Gastrocnemius medialis (tissue), 4 donors: ENCODE results near the gene ERBB2. TPM values are rescaled to one million over a fixed set of nuclear protein-coding genes. Genes with fewer than 3 reads are reported as not detected.

Experiments used
- ATAC-seq, 2 donors: fragments of 150-250 bp; one replicate each; pipeline ENCODE4 v1.9.1; 2016
- DNase-seq, 2 donors: peaks; one replicate each; pipeline ENCODE4 v3.0.0-alpha.2; 2019
- H3K27ac ChIP-seq, 4 donors: fragments of 200-600 bp; sonication (generic); 1 replicate in 1 of 4; 2 replicates in 3 of 4; pipeline ENCODE4 v1.5.1; 2016 to 2018; ENCODE audit warnings: mild to moderate bottlenecking in 2 of 4, moderate library complexity in 1 of 4
- H3K27me3 ChIP-seq, 3 donors: fragments of 200-600 bp; sonication (generic) in 2 of 3; 1 replicate in 1 of 3; 2 replicates in 2 of 3; pipeline versions ENCODE4 v1.5.1 to v1.6.0; 2016 to 2019; ENCODE audit warnings: mild to moderate bottlenecking in 1 of 3, moderate library complexity in 1 of 3
- H3K36me3 ChIP-seq, 2 donors: fragments of 200-600 bp; sonication (generic) in 1 of 2; one replicate each; pipeline ENCODE4 v1.5.1; 2017 to 2018
- H3K4me1 ChIP-seq, 2 donors: fragments of 200-600 bp; sonication (generic) in 1 of 2; one replicate each; pipeline ENCODE4 v1.5.1; 2016 to 2017; ENCODE audit warnings: mild to moderate bottlenecking in 2 of 2
- H3K4me3 ChIP-seq, 4 donors: fragments of 200-600 bp; sonication (generic) in 3 of 4; 1 replicate in 1 of 4; 2 replicates in 3 of 4; pipeline ENCODE4 v1.5.1; 2016 to 2019; ENCODE audit warnings: mild to moderate bottlenecking in 2 of 4
- H3K9me3 ChIP-seq, 3 donors: fragments of 200-600 bp; sonication (generic) in 2 of 3; 1 replicate in 1 of 3; 2 replicates in 2 of 3; pipeline ENCODE4 v1.5.1; 2016 to 2019
- POLR2A ChIP-seq, 2 donors: fragments of 450-650 bp; IDR thresholded peaks; one replicate each; pipeline ENCODE4 v1.6.1; 2017; ENCODE audit warnings: antibody characterized with exemption in 2 of 2, mild to moderate bottlenecking in 2 of 2, moderate library complexity in 2 of 2
- in situ Hi-C, 4 donors: fragments of 200-750 bp; cut with MboI; loops; one replicate each; pipeline versions ENCODE4 v1.15.0 to v1.8.0; 2017; ENCODE audit warnings: low sequenced_read_pairs in 4 of 4
- intact Hi-C: fragments of 100-400 bp; cut with DNase I; formaldehyde crosslinking; loops from one replicate; pipeline ENCODE4 v1.15.1; 2023; ENCODE audit warnings: low total_unique reads
- total RNA-seq, 4 donors: library from RNA; depleted of rRNA; stranded (reverse); fragments of >200 nt; gene quantifications; one replicate each; pipeline versions ENCODE4 v1.1.0 to v1.2.3, GENCODE V29; 2016
- TF ChIP-seq, protein P1 (sequence below), 5 experiments: fragments of 450-650 bp in 3 of 5; fragments of 200-600 bp in 2 of 5; sonication (generic) in 2 of 5; IDR thresholded peaks in 4 of 5; conservative IDR thresholded peaks in 1 of 5; 1 replicate in 4 of 5; 2 replicates in 1 of 5; pipeline ENCODE4 v1.5.1; 2016 to 2019; ENCODE audit warnings: antibody characterized with exemption in 5 of 5, mild to moderate bottlenecking in 3 of 5, moderate library complexity in 3 of 5

Gene ERBB2
- total RNA-seq, 4 donors from 2014 or later, result 6.0 to 26.4 (median 15.3) TPM

DNA sequence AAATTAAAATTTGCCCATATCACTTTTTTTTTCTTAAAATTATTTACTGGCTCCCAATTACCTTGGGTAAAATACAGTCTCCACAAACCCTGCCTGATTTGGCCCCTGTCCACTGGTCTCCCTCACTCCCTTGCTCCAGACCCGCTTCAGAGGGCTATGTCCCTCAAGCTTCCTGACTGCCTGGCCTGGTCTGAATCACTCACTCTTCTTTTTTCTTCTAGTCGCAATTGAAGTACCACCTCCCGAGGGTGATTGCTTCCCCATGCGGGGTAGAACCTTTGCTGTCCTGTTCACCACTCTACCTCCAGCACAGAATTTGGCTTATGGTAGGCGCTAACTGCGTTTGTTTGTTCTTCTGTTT is 11.4 kb upstream of the ERBB2 start:
- Histone ChIP-seq H3K27me3 (no peaks in the 10 kb centered on the region), H3K27ac (peak overlapping the region; percentile 89 to 92 (median 90)), H3K36me3 (no peaks in the 10 kb centered on the region), H3K9me3 (no peaks in the 10 kb centered on the region), H3K4me1 (peaks cover 15 to 16% of the 10 kb centered on the region in 2 donors), H3K4me3 (peak overlapping the region; percentile 76 to 80 (median 79))
- no peak for ATAC-seq
- TF ChIP-seq, protein P1, sequence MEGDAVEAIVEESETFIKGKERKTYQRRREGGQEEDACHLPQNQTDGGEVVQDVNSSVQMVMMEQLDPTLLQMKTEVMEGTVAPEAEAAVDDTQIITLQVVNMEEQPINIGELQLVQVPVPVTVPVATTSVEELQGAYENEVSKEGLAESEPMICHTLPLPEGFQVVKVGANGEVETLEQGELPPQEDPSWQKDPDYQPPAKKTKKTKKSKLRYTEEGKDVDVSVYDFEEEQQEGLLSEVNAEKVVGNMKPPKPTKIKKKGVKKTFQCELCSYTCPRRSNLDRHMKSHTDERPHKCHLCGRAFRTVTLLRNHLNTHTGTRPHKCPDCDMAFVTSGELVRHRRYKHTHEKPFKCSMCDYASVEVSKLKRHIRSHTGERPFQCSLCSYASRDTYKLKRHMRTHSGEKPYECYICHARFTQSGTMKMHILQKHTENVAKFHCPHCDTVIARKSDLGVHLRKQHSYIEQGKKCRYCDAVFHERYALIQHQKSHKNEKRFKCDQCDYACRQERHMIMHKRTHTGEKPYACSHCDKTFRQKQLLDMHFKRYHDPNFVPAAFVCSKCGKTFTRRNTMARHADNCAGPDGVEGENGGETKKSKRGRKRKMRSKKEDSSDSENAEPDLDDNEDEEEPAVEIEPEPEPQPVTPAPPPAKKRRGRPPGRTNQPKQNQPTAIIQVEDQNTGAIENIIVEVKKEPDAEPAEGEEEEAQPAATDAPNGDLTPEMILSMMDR (IDR thresholded peaks at IDR 0.05 in 4 of 5, conservative IDR thresholded peaks at IDR 0.05 in 1 of 5), result no peak
- no peak for TF ChIP-seq POLR2A (IDR thresholded peaks at IDR 0.05)
- intact Hi-C loops (no loop called here), in situ Hi-C loops (no loop called here)
- DNase-seq, result no peak

DNA sequence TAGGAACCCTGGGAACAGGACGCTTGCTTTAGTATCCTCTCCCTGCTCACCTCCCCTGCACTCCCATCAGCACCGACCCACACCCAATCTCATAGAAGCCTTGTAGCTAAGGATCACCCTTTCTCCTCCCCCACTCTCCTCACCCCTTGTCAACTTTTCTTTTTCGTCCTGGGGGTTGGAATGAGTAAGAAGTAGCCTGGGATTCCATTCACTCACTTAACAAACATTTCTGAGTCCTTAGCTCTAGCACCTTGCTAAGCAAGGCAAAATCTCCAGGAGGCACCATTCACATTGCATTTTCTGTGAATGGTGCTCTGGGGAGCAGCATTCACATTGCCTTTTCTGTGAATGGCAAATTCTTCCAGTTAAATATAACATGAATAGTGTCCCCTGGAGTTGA is 10.9 kb upstream of the ERBB2 start:
- intact Hi-C loops, result no loop called here
- no peaks in the 10 kb centered on the region for H3K27me3 ChIP-seq
- peaks cover 15 to 16% of the 10 kb centered on the region in 2 donors for H3K4me1 ChIP-seq
- H3K9me3 ChIP-seq, result no peaks in the 10 kb centered on the region
- TF ChIP-seq, protein P1 (IDR thresholded peaks at IDR 0.05 in 4 of 5, conservative IDR thresholded peaks at IDR 0.05 in 1 of 5), result no peak
- TF ChIP-seq POLR2A (IDR thresholded peaks at IDR 0.05), result no peak
- no peak for DNase-seq
- peak overlapping the region in 1 of 4 donors; percentile 90 for H3K27ac ChIP-seq
- no peaks in the 10 kb centered on the region for H3K36me3 ChIP-seq
- ATAC-seq, result no peak
- H3K4me3 ChIP-seq, result peak overlapping the region in 2 of 4 donors; percentile 78 to 80
- in situ Hi-C loops, result no loop called here

DNA sequence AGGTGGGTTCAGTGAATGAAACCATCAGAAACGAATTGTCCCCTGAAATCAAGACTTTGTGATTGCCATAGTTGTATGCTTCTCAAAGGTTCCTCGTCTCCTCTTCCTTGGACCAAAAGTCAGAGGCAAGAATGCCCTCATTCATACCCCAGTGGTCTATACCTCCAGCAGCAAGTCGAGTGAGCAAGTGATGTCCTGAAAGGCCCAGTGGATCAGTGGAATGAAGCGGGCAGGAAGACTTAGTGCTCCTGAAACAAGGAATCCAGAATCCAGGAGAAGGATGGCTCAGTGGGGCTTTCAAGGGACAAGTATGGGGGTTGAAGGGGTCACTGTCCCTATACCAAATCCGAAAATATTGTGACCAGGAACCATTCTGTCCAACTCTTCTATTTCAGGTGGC is 5.3 kb upstream of the ERBB2 start:
- H3K4me1 ChIP-seq, result peaks cover 6% of the 10 kb centered on the region in 2 donors
- in situ Hi-C loops, result no loop called here
- H3K36me3 ChIP-seq, result no peaks in the 10 kb centered on the region
- intact Hi-C loops, result no loop called here
- H3K4me3 ChIP-seq, result no peak overlapping the region
- H3K27ac ChIP-seq, result no peak overlapping the region
- TF ChIP-seq POLR2A (IDR thresholded peaks at IDR 0.05), result no peak
- TF ChIP-seq, protein P1 (IDR thresholded peaks at IDR 0.05 in 4 of 5, conservative IDR thresholded peaks at IDR 0.05 in 1 of 5), result no peak
- H3K9me3 ChIP-seq, result no peaks in the 10 kb centered on the region
- ATAC-seq (no peak), DNase-seq (no peak)
- no peaks in the 10 kb centered on the region for H3K27me3 ChIP-seq

DNA sequence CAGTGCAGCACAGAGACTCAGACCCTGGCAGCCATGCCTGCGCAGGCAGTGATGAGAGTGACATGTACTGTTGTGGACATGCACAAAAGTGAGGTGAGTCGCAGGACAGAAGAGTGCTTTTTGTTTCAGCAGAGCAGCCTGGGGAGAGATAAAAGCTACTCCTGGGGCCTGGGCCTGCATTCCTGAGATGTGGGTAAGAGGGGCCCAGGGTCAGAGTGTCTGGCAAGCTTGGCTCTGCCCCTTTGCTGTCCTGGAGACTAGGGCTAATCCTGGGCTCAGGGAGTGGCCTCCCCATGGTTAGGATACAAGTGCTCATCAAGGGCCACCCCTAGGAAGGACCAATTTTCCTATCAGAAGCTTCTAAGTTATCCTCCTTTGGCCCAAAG is 4.8 kb upstream of the ERBB2 start:
- in situ Hi-C loops, result no loop called here
- Histone ChIP-seq H3K36me3 (no peaks in the 10 kb centered on the region), H3K27ac (no peak overlapping the region), H3K9me3 (no peaks in the 10 kb centered on the region), H3K4me1 (peaks cover 7% of the 10 kb centered on the region in 2 donors), H3K27me3 (no peaks in the 10 kb centered on the region), H3K4me3 (no peak overlapping the region)
- intact Hi-C loops, result no loop called here
- ATAC-seq (no peak), DNase-seq (no peak)
- TF ChIP-seq, protein P1 (IDR thresholded peaks at IDR 0.05 in 4 of 5, conservative IDR thresholded peaks at IDR 0.05 in 1 of 5), result no peak
- TF ChIP-seq POLR2A (IDR thresholded peaks at IDR 0.05), result no peak

- no peak overlapping the region for H3K4me3 ChIP-seq
Observed at GRCh38 chr17:39696731-39697130, 3.1 kb upstream of the ERBB2 start.

More at GRCh38 chr17:39696731-39697130, 3.1 kb upstream of the ERBB2 start:
- H3K27ac ChIP-seq, result no peak overlapping the region
- DNase-seq (no peak), ATAC-seq (no peak)
- TF ChIP-seq, protein P1 (IDR thresholded peaks at IDR 0.05 in 4 of 5, conservative IDR thresholded peaks at IDR 0.05 in 1 of 5), result no peak
- no peak for TF ChIP-seq POLR2A (IDR thresholded peaks at IDR 0.05)
- in situ Hi-C loops, result no loop called here
- intact Hi-C loops, result no loop called here
- H3K4me1 ChIP-seq, result peaks cover 12 to 20% of the 10 kb centered on the region in 2 donors
- no peaks in the 10 kb centered on the region for H3K36me3 ChIP-seq
- no peaks in the 10 kb centered on the region for H3K9me3 ChIP-seq
- H3K27me3 ChIP-seq, result no peaks in the 10 kb centered on the region
